Tibial artery (tissue), 4 donors: ENCODE results near the gene ZFP36L2.

ENCODE experiments used
- DNase-seq, 2 donors: peaks; one replicate each; pipeline ENCODE4 v3.0.0-alpha.2; 2019
- H3K27ac ChIP-seq, 2 donors: fragments of 200-600 bp; sonication (generic) in 1 of 2; 1 replicate in 1 of 2; 2 replicates in 1 of 2; pipeline ENCODE4 v1.5.1; 2018 to 2019; ENCODE audit warnings: mild to moderate bottlenecking in 1 of 2
- H3K27me3 ChIP-seq, 2 donors: fragments of 200-600 bp; sonication (generic) in 1 of 2; one replicate each; pipeline versions ENCODE4 v1.5.1 to v1.6.0; 2016 to 2019
- H3K36me3 ChIP-seq, 3 donors: fragments of 200-600 bp; sonication (generic) in 2 of 3; one replicate each; pipeline ENCODE4 v1.5.1; 2016 to 2019; ENCODE audit warnings: mild to moderate bottlenecking in 2 of 3
- H3K4me1 ChIP-seq, 4 donors: fragments of 200-600 bp; sonication (generic) in 2 of 4; 1 replicate in 3 of 4; 2 replicates in 1 of 4; pipeline ENCODE4 v1.5.1; 2016 to 2019
- H3K4me3 ChIP-seq, 2 donors: fragments of 200-600 bp; sonication (generic) in 1 of 2; 1 replicate in 1 of 2; 2 replicates in 1 of 2; pipeline ENCODE4 v1.5.1; 2018 to 2019; ENCODE audit warnings: mild to moderate bottlenecking in 2 of 2
- H3K9me3 ChIP-seq, 3 donors: fragments of 200-600 bp; sonication (generic) in 1 of 3; one replicate each; pipeline ENCODE4 v1.5.1; 2016 to 2019
- intact Hi-C: fragments of 100-400 bp; cut with DNase I; formaldehyde crosslinking; loops from one replicate; pipeline ENCODE4 v1.15.0; 2023; ENCODE audit warnings: low total_unique reads
- TF ChIP-seq, protein P1 (sequence below), 2 experiments: fragments of 200-600 bp in 1 of 2; fragments of 450-650 bp in 1 of 2; IDR thresholded peaks; one replicate each; pipeline ENCODE4 v1.5.1; 2017 to 2019; ENCODE audit warnings: antibody characterized with exemption in 2 of 2, mild to moderate bottlenecking in 1 of 2, moderate library complexity in 1 of 2

ZFP36L2 gene

DNA sequence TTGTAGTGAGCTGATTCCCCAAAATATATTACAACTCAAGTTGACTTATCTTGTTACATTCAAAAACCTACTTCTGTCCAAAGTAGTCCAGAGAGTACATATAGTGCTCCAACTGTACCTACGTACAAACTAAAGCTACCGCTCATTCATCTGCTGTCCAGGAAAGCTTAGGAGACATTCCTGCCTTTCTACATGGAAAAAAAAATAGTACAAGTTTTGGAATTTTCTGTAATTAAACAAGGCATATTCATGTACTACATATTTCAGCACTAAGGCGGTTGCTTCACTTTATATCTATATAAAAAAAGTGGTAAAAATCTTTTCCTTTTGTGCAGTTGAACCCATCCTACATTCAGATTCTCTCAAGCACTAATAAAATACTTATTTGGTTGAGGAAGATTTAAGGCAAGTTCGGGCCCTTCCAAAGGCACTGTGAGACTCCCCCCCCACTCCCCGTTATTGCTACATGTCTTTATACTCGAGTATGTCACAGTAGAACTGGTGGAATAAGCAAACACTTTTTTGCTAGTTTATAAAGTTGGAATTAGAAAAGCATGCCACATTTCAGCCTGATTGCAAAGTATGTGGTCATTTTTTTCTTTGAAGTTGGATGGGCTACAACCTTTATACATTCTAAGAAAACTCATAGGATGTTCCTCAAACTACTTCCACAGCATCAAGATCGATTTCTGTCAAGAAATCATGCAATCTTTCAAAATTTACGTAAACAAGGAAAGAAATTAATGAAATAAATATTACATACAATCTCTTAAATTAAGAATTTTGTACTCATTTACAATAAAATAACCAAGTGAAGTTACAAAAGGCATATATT is 3.7 kb downstream of the ZFP36L2 start:
- intact Hi-C loops = loop anchor here (10.0 kb wide), 1 partner anchor 148 kb away; no protein-coding TSS in a partner anchor

DNA sequence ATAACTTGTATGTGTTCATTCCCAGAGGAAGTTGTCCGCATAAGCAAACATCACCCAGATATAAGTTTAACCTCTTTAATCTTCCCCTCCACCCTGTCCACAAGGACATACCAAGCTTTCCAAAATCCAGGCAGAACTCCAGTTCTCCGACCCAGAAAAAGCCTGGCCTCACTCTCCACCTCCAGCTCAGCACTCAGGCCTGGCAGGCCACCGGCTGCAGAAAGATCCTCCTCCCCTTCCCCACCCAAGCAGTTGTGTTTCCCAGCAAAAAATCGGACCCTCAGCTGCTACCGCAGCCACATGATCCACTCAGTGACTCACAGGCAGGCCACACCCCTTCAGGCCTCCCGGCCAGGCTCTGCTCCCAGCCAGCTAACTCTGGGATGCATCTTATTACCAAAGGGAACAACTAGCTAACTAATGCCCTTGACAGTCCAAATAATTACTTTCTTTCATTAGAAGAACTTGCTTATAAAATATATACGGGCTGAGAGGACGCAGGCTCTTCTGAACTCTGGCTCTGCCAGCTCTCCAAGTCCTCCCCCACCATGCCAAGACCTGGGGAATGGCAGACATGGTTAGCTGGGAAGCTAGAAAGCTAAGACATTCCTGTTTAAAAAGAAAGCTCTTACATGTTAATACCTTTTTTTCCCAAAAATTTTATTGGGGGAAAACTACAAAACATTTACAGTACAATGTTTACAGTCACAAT is 4.5 kb downstream of the ZFP36L2 start:
- TF ChIP-seq, protein P1, sequence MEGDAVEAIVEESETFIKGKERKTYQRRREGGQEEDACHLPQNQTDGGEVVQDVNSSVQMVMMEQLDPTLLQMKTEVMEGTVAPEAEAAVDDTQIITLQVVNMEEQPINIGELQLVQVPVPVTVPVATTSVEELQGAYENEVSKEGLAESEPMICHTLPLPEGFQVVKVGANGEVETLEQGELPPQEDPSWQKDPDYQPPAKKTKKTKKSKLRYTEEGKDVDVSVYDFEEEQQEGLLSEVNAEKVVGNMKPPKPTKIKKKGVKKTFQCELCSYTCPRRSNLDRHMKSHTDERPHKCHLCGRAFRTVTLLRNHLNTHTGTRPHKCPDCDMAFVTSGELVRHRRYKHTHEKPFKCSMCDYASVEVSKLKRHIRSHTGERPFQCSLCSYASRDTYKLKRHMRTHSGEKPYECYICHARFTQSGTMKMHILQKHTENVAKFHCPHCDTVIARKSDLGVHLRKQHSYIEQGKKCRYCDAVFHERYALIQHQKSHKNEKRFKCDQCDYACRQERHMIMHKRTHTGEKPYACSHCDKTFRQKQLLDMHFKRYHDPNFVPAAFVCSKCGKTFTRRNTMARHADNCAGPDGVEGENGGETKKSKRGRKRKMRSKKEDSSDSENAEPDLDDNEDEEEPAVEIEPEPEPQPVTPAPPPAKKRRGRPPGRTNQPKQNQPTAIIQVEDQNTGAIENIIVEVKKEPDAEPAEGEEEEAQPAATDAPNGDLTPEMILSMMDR (IDR thresholded peaks at IDR 0.05) = no peak
- H3K4me3 ChIP-seq = peak overlapping the region; percentile 87 to 89
- intact Hi-C loops = loop anchor here (10.0 kb wide), 1 partner anchor 147 kb away; no protein-coding TSS in a partner anchor
- H3K36me3 ChIP-seq = peaks cover 29 to 38% (median 37%) of the 10 kb centered on the region in 3 donors
- DNase-seq = peak; percentile 92 to 95
- no peaks in the 10 kb centered on the region for H3K9me3 ChIP-seq
- peak overlapping the region; percentile 96 to 99 for H3K27ac ChIP-seq
- H3K27me3 ChIP-seq = no peaks in the 10 kb centered on the region
- peaks cover 0 to 66% (median 41%) of the 10 kb centered on the region in 4 donors for H3K4me1 ChIP-seq

More for the DNA sequence above, 3.7 kb downstream of the ZFP36L2 start:
- Histone ChIP-seq H3K9me3 (no peaks in the 10 kb centered on the region), H3K4me1 (peaks cover 0 to 59% (median 38%) of the 10 kb centered on the region in 4 donors), H3K27ac (peak overlapping the region; percentile 96 to 99), H3K27me3 (no peaks in the 10 kb centered on the region), H3K4me3 (peak overlapping the region; percentile 87 to 89), H3K36me3 (peaks cover 29 to 38% (median 37%) of the 10 kb centered on the region in 3 donors)
- DNase-seq = no peak
- TF ChIP-seq, protein P1 (IDR thresholded peaks at IDR 0.05) = no peak

GRCh38 chr2:43221124-43221762 is 5.2 kb downstream of the ZFP36L2 start:
- TF ChIP-seq, protein P1 (IDR thresholded peaks at IDR 0.05) = no peak
- Histone ChIP-seq H3K4me3 (peak overlapping the region; percentile 87 to 89), H3K27ac (peak overlapping the region; percentile 96 to 99), H3K36me3 (peaks cover 29 to 37% (median 37%) of the 10 kb centered on the region in 3 donors), H3K27me3 (no peaks in the 10 kb centered on the region), H3K4me1 (peaks cover 0 to 73% (median 43%) of the 10 kb centered on the region in 4 donors), H3K9me3 (no peaks in the 10 kb centered on the region)
- peak; percentile 51 to 77 for DNase-seq
- intact Hi-C loops = loop anchor here (10.0 kb wide), 1 partner anchor 146 kb away; no protein-coding TSS in a partner anchor

DNA sequence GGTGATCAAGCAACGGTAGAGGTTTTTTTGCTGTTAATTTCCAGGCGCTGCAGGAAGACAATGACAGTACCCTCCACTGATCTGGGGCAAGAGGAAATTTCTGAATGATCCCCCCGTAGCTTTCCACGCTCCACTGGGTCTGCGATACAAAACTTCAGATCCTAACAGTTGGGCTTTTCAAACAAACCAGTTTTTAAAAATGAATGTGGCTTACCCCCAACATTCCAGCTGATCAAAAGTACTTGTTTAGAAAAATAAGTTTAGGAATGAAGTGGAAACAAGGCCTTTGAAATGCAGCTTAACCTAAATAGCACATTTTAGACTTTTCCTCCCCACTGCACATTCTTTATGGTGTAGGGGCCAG is 5.7 kb downstream of the ZFP36L2 start:
- peaks cover 0 to 78% (median 48%) of the 10 kb centered on the region in 4 donors for H3K4me1 ChIP-seq
- intact Hi-C loops = loop anchor here (10.0 kb wide), 1 partner anchor 146 kb away; no protein-coding TSS in a partner anchor
- H3K27me3 ChIP-seq = no peaks in the 10 kb centered on the region
- H3K36me3 ChIP-seq = peaks cover 29 to 37% (median 32%) of the 10 kb centered on the region in 3 donors
- TF ChIP-seq, protein P1 (IDR thresholded peaks at IDR 0.05) = no peak
- peak overlapping the region; percentile 87 to 89 for H3K4me3 ChIP-seq
- no peaks in the 10 kb centered on the region for H3K9me3 ChIP-seq
- peak overlapping the region; percentile 96 to 99 for H3K27ac ChIP-seq
- DNase-seq = no peak

- peak overlapping the region; percentile 96 to 99 for H3K27ac ChIP-seq
- H3K4me1 ChIP-seq = peaks cover 0 to 83% (median 50%) of the 10 kb centered on the region in 4 donors
- intact Hi-C loops = loop anchor here (10.0 kb wide), 1 partner anchor 145 kb away; no protein-coding TSS in a partner anchor
- H3K4me3 ChIP-seq = peak overlapping the region; percentile 87 to 89
- peaks cover 27 to 33% (median 27%) of the 10 kb centered on the region in 3 donors for H3K36me3 ChIP-seq
- TF ChIP-seq, protein P1 (IDR thresholded peaks at IDR 0.05) = no peak
- DNase-seq = no peak
- no peaks in the 10 kb centered on the region for H3K27me3 ChIP-seq
- H3K9me3 ChIP-seq = no peaks in the 10 kb centered on the region
Measured at GRCh38 chr2:43220229-43220751, 6.1 kb downstream of the ZFP36L2 start.
